Tibial nerve (tissue), 4 donors: ENCODE results near the gene ZKSCAN2. TPM values are rescaled to one million over a fixed set of nuclear protein-coding genes. Genes with fewer than 3 reads are reported as not detected.

Experiments used
- DNase-seq, 2 donors: peaks; one replicate each; pipeline ENCODE4 v3.0.0-alpha.2; 2019; ENCODE audit warnings: low spot score in 2 of 2
- H3K27ac ChIP-seq, 4 donors: fragments of 200-600 bp; sonication (generic) in 3 of 4; one replicate each; pipeline ENCODE4 v1.5.1; 2017 to 2019; ENCODE audit warnings: mild to moderate bottlenecking in 1 of 4
- H3K27me3 ChIP-seq, 2 donors: fragments of 200-600 bp; sonication (generic) in 1 of 2; one replicate each; pipeline versions ENCODE4 v1.5.1 to v1.6.0; 2017 to 2019
- H3K36me3 ChIP-seq, 3 donors: fragments of 200-600 bp; sonication (generic); one replicate each; pipeline ENCODE4 v1.5.1; 2018 to 2019
- H3K4me1 ChIP-seq, 4 donors: fragments of 200-600 bp; sonication (generic) in 3 of 4; one replicate each; pipeline ENCODE4 v1.5.1; 2017 to 2019
- H3K4me3 ChIP-seq, 4 donors: fragments of 200-600 bp; sonication (generic) in 3 of 4; one replicate each; pipeline ENCODE4 v1.5.1; 2017 to 2019; ENCODE audit warnings: mild to moderate bottlenecking in 1 of 4, moderate library complexity in 1 of 4
- H3K9me3 ChIP-seq, 4 donors: fragments of 200-600 bp; sonication (generic) in 3 of 4; one replicate each; pipeline ENCODE4 v1.5.1; 2017 to 2019
- CTCF ChIP-seq, 5 experiments: fragments of 200-600 bp in 3 of 5; fragments of 450-650 bp in 2 of 5; sonication (generic) in 3 of 5; IDR thresholded peaks; one replicate each; pipeline ENCODE4 v1.5.1; 2016 to 2019; ENCODE audit warnings: antibody characterized with exemption in 5 of 5, mild to moderate bottlenecking in 3 of 5, moderate library complexity in 2 of 5
- EP300 ChIP-seq, 2 donors: sonication (generic); formaldehyde crosslinking; IDR thresholded peaks; one replicate each; pipeline ENCODE4 v1.6.1; 2017; ENCODE audit warnings: antibody characterized with exemption in 2 of 2, mild to moderate bottlenecking in 1 of 2
- POLR2A ChIP-seq, 2 donors: fragments of 450-650 bp; IDR thresholded peaks; one replicate each; pipeline ENCODE4 v1.6.1; 2017; ENCODE audit warnings: antibody characterized with exemption in 2 of 2, mild to moderate bottlenecking in 2 of 2, moderate library complexity in 2 of 2
- WGBS, 2 donors: methylation state at CpG; one replicate each; pipeline ENCODE4 v1.1.5; 2018; 5-methylcytosine and 5-hydroxymethylcytosine counted together
- total RNA-seq, 4 donors: library from RNA; depleted of rRNA; stranded (reverse); fragments of >200 nt; gene quantifications; one replicate each; pipeline ENCODE4 v1.1.0, GENCODE V29; 2016

ZKSCAN2 gene
- total RNA-seq, 4 donors from 2014 or later, result 2.0 to 5.0 (median 4.0) TPM

GRCh38 chr16:25265968-25266367 is 8.3 kb upstream of the ZKSCAN2 start:
- peaks cover 0 to 26% (median 0%) of the 10 kb centered on the region in 3 donors for H3K36me3 ChIP-seq
- H3K27me3 ChIP-seq, result no peaks in the 10 kb centered on the region
- no peak overlapping the region for H3K27ac ChIP-seq
- TF ChIP-seq EP300 (IDR thresholded peaks at IDR 0.05), result no peak
- no peak for TF ChIP-seq CTCF (IDR thresholded peaks at IDR 0.05)
- TF ChIP-seq POLR2A (IDR thresholded peaks at IDR 0.05), result no peak
- DNase-seq, result no peak
- no peak overlapping the region for H3K4me3 ChIP-seq
- 94 to 97% methylated on average over 2 of the region's 2 CpGs for WGBS, 2 donors
- H3K9me3 ChIP-seq, result no peaks in the 10 kb centered on the region
- no peaks in the 10 kb centered on the region for H3K4me1 ChIP-seq

- 77 to 79% methylated on average over 2 of the region's 2 CpGs for WGBS, 2 donors
Observed at GRCh38 chr16:25264597-25264996, 7.0 kb upstream of the ZKSCAN2 start.

GRCh38 chr16:25260416-25260815 is 2.8 kb upstream of the ZKSCAN2 start:
- no peak for DNase-seq
- Histone ChIP-seq H3K27me3 (no peaks in the 10 kb centered on the region), H3K9me3 (no peaks in the 10 kb centered on the region), H3K4me3 (no peak overlapping the region), H3K27ac (no peak overlapping the region), H3K4me1 (peaks cover 0 to 33% (median 22%) of the 10 kb centered on the region in 4 donors), H3K36me3 (peaks cover 0 to 16% (median 0%) of the 10 kb centered on the region in 3 donors)
- TF ChIP-seq CTCF (IDR thresholded peaks at IDR 0.05) (no peak), POLR2A (IDR thresholded peaks at IDR 0.05) (no peak), EP300 (IDR thresholded peaks at IDR 0.05) (no peak)
- WGBS, 2 donors, result 73 to 75% methylated on average over 5 of the region's 5 CpGs

More at GRCh38 chr16:25264597-25264996, 7.0 kb upstream of the ZKSCAN2 start:
- Histone ChIP-seq H3K27ac (no peak overlapping the region), H3K27me3 (no peaks in the 10 kb centered on the region), H3K4me3 (no peak overlapping the region), H3K4me1 (peaks cover 0 to 2% (median under 1%) of the 10 kb centered on the region in 4 donors), H3K36me3 (peaks cover 0 to 26% (median 0%) of the 10 kb centered on the region in 3 donors), H3K9me3 (no peaks in the 10 kb centered on the region)
- TF ChIP-seq CTCF (IDR thresholded peaks at IDR 0.05) (no peak), POLR2A (IDR thresholded peaks at IDR 0.05) (no peak), EP300 (IDR thresholded peaks at IDR 0.05) (no peak)
- no peak for DNase-seq

- whole genome bisulfite sequencing, 2 donors, result 47 to 50% methylated on average over 4 of the region's 4 CpGs
- H3K36me3 ChIP-seq, result peaks cover 0 to 26% (median 0%) of the 10 kb centered on the region in 3 donors
- peak overlapping the region in 3 of 4 donors; percentile 69 to 91 (median 77) for H3K4me3 ChIP-seq
- H3K4me1 ChIP-seq, result peaks cover 0 to 39% (median 23%) of the 10 kb centered on the region in 4 donors
- no peaks in the 10 kb centered on the region for H3K9me3 ChIP-seq
- no peak for DNase-seq
- TF ChIP-seq POLR2A (IDR thresholded peaks at IDR 0.05) (no peak), EP300 (IDR thresholded peaks at IDR 0.05) (no peak), CTCF (IDR thresholded peaks at IDR 0.05) (no peak)
- H3K27me3 ChIP-seq, result no peaks in the 10 kb centered on the region
- H3K27ac ChIP-seq, result peak overlapping the region in 1 of 4 donors; percentile 97
Observed at GRCh38 chr16:25258861-25259179, 1.2 kb upstream of the ZKSCAN2 start.

GRCh38 chr16:25257956-25258860 is 563 bp upstream of the ZKSCAN2 start:
- whole genome bisulfite sequencing, 2 donors, result 4 to 8% methylated on average over 21 to 53 of the region's 58 CpGs
- DNase-seq, result peak; percentile 35 to 64

More at GRCh38 chr16:25257956-25258860, 563 bp upstream of the ZKSCAN2 start:
- H3K9me3 ChIP-seq, result no peaks in the 10 kb centered on the region
- H3K4me1 ChIP-seq, result peaks cover 0 to 39% (median 23%) of the 10 kb centered on the region in 4 donors
- TF ChIP-seq CTCF (IDR thresholded peaks at IDR 0.05), result no peak
- TF ChIP-seq EP300 (IDR thresholded peaks at IDR 0.05), result no peak
- no peak for TF ChIP-seq POLR2A (IDR thresholded peaks at IDR 0.05)
- no peaks in the 10 kb centered on the region for H3K27me3 ChIP-seq
- peak overlapping the region; percentile 69 to 91 (median 79) for H3K4me3 ChIP-seq
- peak overlapping the region; percentile 97 for H3K27ac ChIP-seq
- H3K36me3 ChIP-seq, result peaks cover 0 to 30% (median 0%) of the 10 kb centered on the region in 3 donors
